OCI-LY3 (cell line): ENCODE results near the gene SPTA1.

ENCODE experiments used
- H2AFZ ChIP-seq: fragments of 200-600, 300-600 bp; shearing (Covaris generic); 2 replicates; pipeline ENCODE4 v1.6.0; 2014; ENCODE audit warnings: antibody characterized with exemption, low read depth, low read length
- H3K27ac ChIP-seq: fragments of 200-600, 300-600 bp; sonication (generic); 2 replicates; pipeline ENCODE4 v1.5.1; 2014; ENCODE audit warnings: mild to moderate bottlenecking, low read length, moderate library complexity, mixed read lengths
- H3K27me3 ChIP-seq: fragments of 200-600, 300-600 bp; sonication (generic); 2 replicates; pipeline ENCODE4 v1.6.1; 2014; ENCODE audit warnings: low read depth, low read length, mixed read lengths
- H3K36me3 ChIP-seq: fragments of 200-600, 300-600 bp; sonication (generic); replicated peaks from 2 replicates; pipeline ENCODE3; 2014; ENCODE audit warnings: low read depth, low read length, mixed read lengths
- H3K4me1 ChIP-seq: fragments of 300-600, 200-600 bp; sonication (generic); 2 replicates; pipeline ENCODE4 v1.6.1; 2014; ENCODE audit warnings: low read length, mixed read lengths
- H3K4me2 ChIP-seq: fragments of 200-600, 300-600 bp; sonication (generic); 2 replicates; pipeline ENCODE4 v1.6.1; 2014; ENCODE audit warnings: low read length, mixed read lengths
- H3K4me3 ChIP-seq: fragments of 300-600, 200-600 bp; sonication (generic); 2 replicates; pipeline ENCODE4 v1.5.1; 2014; ENCODE audit warnings: antibody characterized with exemption, mild to moderate bottlenecking, low read length, moderate library complexity
- H3K79me2 ChIP-seq: fragments of 300-600, 200-600 bp; shearing (Covaris generic); 2 replicates; pipeline ENCODE4 v1.6.1; 2014; ENCODE audit warnings: mild to moderate bottlenecking, low read length, mixed read lengths
- H3K9ac ChIP-seq: fragments of 300-600, 200-600 bp; shearing (Covaris generic); 2 replicates; pipeline ENCODE4 v1.6.0; 2014; ENCODE audit warnings: mild to moderate bottlenecking, low read length, moderate library complexity
- H3K9me3 ChIP-seq: fragments of 200-600, 300-600 bp; shearing (Covaris generic); 2 replicates; pipeline ENCODE4 v1.6.1; 2014; ENCODE audit warnings: low read length, mixed read lengths; ENCODE audit not compliant: insufficient read depth
- H4K20me1 ChIP-seq: fragments of 200-600, 300-600 bp; sonication (generic); 2 replicates; pipeline ENCODE4 v1.6.1; 2016; ENCODE audit warnings: low read length, mixed read lengths; ENCODE audit not compliant: insufficient read depth
- EZH2phosphoT487 ChIP-seq: fragments of 200-600 bp; shearing (Covaris generic); IDR thresholded peaks from 2 replicates; pipeline ENCODE4 v1.6.1; 2018; ENCODE audit warnings: antibody characterized with exemption, mixed run types, low read depth
- TF ChIP-seq, protein P1 (sequence below): fragments of 200-600, 300-600 bp; sonication (generic); IDR thresholded peaks from 2 replicates; pipeline ENCODE4 v1.5.1; 2014; ENCODE audit warnings: antibody characterized with exemption, low read length, low read depth

The SPTA1 gene

DNA sequence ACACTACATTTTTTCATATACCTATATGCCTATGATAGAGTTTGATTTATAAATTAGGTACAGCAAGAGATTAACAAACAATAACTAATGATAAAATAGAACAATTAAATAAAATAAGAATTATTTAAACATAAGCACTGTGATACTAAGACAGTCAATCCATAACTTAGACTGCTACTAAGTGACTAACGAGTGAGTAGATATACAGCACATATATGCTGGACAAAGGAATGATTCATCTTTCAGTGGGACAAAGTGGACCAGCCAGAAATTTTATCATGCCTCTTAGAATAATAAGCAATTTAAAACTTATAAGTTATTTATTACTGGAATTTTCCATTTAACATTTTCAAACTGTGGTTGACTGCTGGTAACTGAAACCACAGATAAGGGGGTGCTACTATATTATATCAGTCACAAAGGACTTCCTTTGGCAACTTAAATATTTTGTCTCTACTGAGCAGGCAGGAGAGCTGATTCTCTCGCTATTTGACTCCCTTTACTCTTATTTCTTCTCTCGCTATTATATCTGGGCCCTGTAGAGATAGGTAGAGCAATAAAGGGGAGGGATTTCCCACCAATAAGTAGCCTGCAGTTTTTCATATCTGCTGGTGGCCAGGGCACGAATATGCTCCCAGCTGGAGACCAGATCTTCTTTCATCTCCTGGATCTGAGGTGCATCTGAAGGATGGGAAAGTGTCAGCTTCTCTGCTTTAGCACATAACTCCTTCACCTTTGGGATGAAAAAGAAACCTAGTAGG lies 10.8 kb downstream of the SPTA1 start:
- H3K4me1 ChIP-seq = no peaks in the 10 kb centered on the region
- no peaks in the 10 kb centered on the region for H4K20me1 ChIP-seq
- H3K4me2 ChIP-seq = no peak overlapping the region
- H3K79me2 ChIP-seq = no peaks in the 10 kb centered on the region
- H3K27ac ChIP-seq = no peak overlapping the region
- no peaks in the 10 kb centered on the region for H3K9me3 ChIP-seq
- no peaks in the 10 kb centered on the region for H3K36me3 ChIP-seq
- no peaks in the 10 kb centered on the region for H3K27me3 ChIP-seq
- H2AFZ ChIP-seq = no peak overlapping the region
- H3K4me3 ChIP-seq = no peak overlapping the region
- TF ChIP-seq, protein P1, sequence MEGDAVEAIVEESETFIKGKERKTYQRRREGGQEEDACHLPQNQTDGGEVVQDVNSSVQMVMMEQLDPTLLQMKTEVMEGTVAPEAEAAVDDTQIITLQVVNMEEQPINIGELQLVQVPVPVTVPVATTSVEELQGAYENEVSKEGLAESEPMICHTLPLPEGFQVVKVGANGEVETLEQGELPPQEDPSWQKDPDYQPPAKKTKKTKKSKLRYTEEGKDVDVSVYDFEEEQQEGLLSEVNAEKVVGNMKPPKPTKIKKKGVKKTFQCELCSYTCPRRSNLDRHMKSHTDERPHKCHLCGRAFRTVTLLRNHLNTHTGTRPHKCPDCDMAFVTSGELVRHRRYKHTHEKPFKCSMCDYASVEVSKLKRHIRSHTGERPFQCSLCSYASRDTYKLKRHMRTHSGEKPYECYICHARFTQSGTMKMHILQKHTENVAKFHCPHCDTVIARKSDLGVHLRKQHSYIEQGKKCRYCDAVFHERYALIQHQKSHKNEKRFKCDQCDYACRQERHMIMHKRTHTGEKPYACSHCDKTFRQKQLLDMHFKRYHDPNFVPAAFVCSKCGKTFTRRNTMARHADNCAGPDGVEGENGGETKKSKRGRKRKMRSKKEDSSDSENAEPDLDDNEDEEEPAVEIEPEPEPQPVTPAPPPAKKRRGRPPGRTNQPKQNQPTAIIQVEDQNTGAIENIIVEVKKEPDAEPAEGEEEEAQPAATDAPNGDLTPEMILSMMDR = no peak
- TF ChIP-seq EZH2phosphoT487 = no peak
- no peak overlapping the region for H3K9ac ChIP-seq

DNA sequence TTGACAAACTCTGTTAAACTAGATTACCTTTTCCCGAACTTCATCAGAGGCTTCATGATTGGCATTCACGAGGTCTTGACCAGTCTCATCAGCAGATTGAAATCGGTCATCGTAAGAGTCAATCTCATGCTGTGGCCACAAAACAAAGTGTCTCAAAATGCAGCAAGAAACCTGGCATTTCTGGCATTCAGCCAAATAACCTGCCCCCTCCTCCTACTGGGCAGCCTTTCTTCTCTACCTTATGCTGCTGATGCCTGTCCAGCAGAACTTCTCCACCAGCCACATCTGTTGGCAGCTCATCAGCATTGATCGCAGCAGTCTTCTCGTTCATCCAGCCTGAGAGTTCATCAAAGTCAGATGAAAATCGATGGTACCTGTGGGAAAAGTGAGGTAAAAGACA lies 12.2 kb downstream of the SPTA1 start:
- no peaks in the 10 kb centered on the region for H3K9me3 ChIP-seq
- H3K79me2 ChIP-seq = no peaks in the 10 kb centered on the region
- no peaks in the 10 kb centered on the region for H3K36me3 ChIP-seq
- H3K4me3 ChIP-seq = no peak overlapping the region
- no peaks in the 10 kb centered on the region for H4K20me1 ChIP-seq
- H3K27ac ChIP-seq = no peak overlapping the region
- no peak for TF ChIP-seq EZH2phosphoT487
- TF ChIP-seq, protein P1 = no peak
- no peaks in the 10 kb centered on the region for H3K27me3 ChIP-seq
- H3K9ac ChIP-seq = no peak overlapping the region
- H3K4me2 ChIP-seq = no peak overlapping the region
- H2AFZ ChIP-seq = no peak overlapping the region
- no peaks in the 10 kb centered on the region for H3K4me1 ChIP-seq

DNA sequence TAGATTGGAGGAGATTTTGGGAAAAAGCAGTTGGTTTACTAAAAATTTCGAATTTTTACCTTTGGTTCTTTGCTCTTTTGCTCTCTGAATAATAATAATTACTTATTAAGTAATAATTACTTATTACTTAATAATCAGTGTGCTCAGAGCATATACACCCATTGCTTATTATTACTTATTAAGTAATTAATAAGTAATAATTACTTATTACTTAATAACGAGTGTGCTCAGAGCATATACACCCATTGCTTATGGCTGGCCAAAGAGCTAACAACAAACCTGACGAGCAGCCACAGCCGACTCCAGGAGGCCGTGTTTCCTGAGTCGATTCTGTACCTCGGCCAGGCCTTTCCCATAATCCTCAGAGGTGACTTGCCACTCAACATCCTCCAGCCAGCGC lies 20.5 kb downstream of the SPTA1 start:
- Histone ChIP-seq H3K36me3 (no peaks in the 10 kb centered on the region), H3K9me3 (no peaks in the 10 kb centered on the region), H3K79me2 (no peaks in the 10 kb centered on the region), H3K4me2 (no peak overlapping the region), H3K27me3 (no peaks in the 10 kb centered on the region), H3K9ac (no peak overlapping the region), H3K27ac (no peak overlapping the region), H2AFZ (no peak overlapping the region), H4K20me1 (no peaks in the 10 kb centered on the region), H3K4me1 (no peaks in the 10 kb centered on the region), H3K4me3 (no peak overlapping the region)
- TF ChIP-seq, protein P1 = no peak
- TF ChIP-seq EZH2phosphoT487 = no peak

DNA sequence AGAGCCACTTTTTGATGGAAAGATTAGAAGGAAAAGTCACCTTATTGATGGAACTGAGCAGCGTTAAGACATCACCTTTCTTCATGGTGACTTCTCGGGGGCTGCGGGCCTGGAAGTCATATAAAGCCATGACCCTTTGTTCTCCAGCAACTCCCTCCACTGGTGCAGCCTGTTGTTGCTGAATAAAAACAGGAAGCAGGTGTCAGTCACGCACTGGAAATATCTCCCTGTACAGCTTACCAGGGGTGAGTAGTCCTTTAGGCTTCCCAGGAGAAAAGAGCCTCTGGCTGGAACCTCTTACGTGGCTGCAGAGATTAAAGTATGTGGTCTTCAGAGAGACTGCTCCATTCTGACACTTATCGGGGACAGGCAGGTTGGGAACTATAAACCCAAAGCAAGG lies 31.9 kb downstream of the SPTA1 start:
- Histone ChIP-seq H3K27ac (no peak overlapping the region), H3K4me3 (no peak overlapping the region), H3K9ac (no peak overlapping the region), H3K27me3 (no peaks in the 10 kb centered on the region), H3K79me2 (no peaks in the 10 kb centered on the region), H3K9me3 (no peaks in the 10 kb centered on the region), H4K20me1 (no peaks in the 10 kb centered on the region), H3K4me1 (no peaks in the 10 kb centered on the region), H3K36me3 (no peaks in the 10 kb centered on the region), H3K4me2 (no peak overlapping the region), H2AFZ (peak overlapping the region; percentile 23; the same call in 1 of the 2 replicates)
- no peak for TF ChIP-seq EZH2phosphoT487
- TF ChIP-seq, protein P1 = no peak
